DMS153 treated with DMSO at 0.1 percent for 48 hours (cell line): ENCODE measurements around the gene RNGTT.

ENCODE experiments used
- DNase-seq: peaks from one replicate; lab custom pipeline; 2025; ENCODE audit not compliant: unreplicated experiment; lab: John Stamatoyannopoulos, UW

Gene RNGTT

GRCh38 chr6:88669475-88669874 is 293.9 kb downstream of the RNGTT start:
- DNase-seq = no peak

DNA sequence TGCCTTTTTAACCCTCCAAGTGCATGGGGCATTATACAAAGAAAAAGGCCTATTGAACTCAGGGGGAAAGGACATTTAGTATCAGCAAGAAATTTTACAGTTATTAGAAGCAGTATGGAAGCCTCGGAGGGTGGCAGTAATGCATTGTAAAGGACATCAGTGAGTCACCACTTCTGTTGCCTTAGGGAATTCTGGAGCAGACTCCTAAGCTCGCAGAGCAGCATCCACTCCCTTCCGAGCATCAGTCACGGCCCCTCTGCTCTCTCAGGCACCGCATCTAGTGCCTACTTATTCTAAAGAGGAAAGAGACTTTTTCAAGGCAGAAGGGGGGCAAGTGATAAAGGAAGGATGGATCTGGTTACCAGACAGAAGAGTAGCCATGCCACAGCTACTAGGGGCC is 296.5 kb downstream of the RNGTT start:
- DNase-seq = no peak

DNA sequence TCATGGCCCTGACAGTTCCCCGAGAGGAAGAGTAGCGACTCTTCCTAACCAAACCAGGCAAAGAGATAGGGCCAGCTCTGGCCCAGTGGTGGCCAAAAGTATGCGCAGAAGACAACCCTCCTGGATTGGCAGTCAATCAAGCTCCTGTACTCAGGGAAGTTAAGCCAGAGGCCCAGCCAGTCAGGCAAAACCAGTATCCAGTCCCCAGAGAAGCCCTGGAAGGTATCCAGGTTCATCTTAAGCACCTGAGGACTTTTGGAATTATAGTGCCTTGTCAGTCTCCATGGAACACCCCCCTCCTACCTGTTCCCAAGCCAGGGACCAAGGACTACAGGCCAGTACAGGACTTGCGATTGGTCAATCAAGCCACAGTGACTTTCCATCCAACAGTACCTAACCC is 298.3 kb downstream of the RNGTT start:
- no peak for DNase-seq

DNA sequence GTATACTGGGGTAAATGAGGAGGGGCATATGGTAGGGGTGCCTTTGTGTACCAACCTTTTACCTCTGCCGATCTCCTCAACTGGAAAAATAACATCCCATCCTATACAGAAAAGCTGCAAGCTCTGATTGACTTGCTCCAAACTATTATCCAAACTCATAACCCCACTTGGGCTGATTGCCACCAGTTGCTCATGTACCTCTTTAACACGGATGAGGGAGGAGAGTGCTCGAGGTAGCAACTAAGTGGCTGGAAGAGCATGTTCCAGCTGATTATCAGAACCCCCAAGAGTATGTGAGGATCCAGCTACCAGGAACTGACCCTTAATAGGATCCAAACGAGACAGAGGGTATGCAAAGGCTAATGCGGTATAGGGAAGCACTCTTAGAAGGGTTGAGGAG is 299.6 kb downstream of the RNGTT start:
- no peak for DNase-seq

DNA sequence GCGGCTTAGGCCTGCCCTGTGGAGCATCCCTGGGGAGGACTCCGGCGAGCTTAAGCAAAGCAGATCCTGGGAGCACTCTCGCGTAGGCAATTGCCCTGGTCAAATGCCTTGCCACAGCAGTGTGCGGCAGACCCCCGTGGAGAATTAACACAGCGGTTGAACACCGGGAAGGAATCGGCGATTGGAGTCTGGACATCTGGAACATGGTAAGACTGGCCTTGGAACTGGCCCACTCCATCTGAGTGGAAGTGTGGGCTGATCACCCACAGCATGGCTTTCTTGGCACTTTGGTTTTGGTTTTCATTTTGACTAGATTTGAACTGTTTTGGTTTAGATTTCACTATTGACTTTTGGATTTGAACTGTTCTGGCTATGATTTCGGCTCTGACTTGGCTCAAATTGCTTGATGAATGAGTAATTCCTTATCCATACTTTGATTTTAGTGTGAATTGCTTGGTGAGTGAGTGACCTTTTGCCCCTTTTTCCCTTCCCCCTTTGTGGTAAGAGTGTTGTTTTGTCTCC is 300.7 kb downstream of the RNGTT start:
- DNase-seq = no peak

DNA sequence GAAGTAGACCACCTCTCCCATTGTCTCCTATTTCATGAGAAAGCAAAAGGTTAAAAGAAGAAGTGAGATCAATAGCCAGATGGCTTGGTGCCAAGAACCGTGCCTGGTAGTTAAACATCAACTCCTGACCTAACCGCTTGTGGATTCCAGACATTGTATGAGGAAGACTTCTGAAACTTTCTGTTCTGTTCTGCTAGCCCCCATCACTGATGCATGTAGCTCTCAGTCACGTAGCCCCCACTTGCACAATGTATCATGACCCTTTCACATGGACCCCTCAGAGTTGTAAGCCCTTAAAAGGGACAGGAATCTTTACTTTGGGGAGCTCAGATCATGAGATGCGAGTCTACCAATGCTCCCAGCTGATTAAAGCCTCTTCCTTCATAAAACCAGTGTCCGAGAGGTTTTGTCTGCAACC is 301.2 kb downstream of the RNGTT start:
- no peak for DNase-seq

DNA sequence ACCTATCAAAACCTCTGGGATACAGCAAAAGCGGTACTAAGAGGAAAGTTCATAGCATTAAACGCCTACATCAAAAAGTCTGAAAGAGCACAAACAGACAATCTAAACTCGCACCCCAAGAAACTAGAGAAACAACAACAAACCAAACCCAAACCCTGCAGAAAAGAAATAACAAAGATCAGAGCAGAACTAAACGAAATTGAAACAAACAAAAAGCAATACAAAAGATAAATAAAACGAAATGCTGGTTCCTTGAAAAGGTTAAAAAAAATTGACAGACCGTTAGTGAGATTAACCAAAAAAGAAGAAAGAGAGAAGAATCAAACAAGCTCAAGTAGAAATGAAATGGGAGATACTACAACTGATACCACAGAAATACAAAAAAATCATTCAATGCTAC is 302.3 kb downstream of the RNGTT start:
- no peak for DNase-seq

GRCh38 chr6:88655586-88655985 is 307.8 kb downstream of the RNGTT start:
- no peak for DNase-seq

GRCh38 chr6:88653936-88654335 is 309.5 kb downstream of the RNGTT start:
- no peak for DNase-seq

DNA sequence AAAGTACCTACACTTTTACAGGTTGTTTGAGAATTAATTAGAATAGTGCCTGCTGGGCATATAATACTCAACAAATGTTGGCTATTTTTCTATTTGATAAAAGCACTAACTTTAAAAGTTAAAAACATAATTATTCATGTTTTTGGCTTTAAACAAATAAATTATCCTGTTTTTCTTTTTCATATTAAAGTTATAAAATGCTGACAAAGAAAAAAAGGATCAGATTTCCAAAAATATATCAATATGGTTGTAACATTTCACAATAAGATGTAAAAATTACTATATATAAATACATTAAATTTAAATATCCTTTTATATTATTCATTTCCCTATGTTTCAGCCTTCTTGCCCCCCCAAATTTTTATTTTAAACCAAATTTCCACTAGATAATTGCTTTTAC is 312.0 kb downstream of the RNGTT start:
- no peak for DNase-seq

DNA sequence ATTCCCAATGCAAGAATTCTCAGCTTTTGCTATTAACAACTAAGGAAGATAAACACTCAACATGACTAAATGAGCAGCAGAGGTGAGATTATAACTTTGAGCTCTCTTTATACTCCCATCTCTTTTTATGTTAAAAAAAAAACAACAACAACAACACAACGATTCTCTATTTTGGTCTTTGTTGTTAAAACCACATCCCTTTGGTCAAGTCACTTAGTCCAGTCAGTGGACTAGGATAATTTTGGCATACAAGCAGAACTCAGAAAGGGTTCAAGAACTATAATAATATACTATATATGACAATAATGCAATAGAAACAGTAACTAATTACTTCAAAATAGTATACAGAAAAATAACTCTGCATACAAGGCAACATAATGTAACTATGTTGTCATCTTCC is 312.4 kb downstream of the RNGTT start:
- no peak for DNase-seq

- no peak for DNase-seq
Measured at GRCh38 chr6:88650029-88650619, 313.3 kb downstream of the RNGTT start.

- DNase-seq = no peak
Measured at GRCh38 chr6:88641178-88641903, 322.1 kb downstream of the RNGTT start.

DNA sequence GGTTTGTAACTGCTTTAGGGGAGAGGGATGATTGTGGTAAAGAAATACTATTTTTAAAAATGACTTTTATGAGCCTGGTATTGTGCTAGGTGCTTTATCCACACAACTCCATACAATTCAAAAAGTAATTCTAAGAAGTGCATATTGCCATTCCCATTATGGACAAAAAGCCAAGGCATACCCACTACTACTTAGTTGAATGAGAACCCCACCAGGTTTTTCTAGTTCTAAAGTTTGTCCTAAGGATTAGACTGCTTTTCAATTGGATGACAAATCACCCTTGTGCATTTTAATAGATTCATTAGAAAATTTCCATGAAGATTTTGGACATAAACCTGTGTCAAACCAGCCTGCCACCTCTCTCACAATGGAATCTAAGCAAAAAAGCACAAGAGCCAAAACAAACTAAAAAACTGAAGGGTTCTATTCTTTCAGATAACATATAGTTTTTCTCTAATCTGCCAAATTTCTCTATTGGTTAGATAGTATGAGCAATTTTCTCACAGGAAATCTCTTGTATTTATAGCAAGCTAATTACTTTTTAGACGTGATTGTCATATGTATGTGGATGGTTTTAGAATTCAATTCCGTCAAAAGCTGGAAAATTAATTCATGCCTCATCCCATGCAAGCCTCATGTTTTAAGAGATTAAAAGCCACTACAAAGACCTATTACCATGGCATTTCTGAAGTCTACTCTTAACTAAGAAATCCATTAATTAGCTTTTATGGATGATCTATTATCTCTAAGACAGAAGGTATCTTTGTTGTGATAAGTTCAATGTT is 325.5 kb downstream of the RNGTT start:
- DNase-seq = no peak

GRCh38 chr6:88636871-88637270 is 326.5 kb downstream of the RNGTT start:
- no peak for DNase-seq

GRCh38 chr6:88633782-88634181 is 329.6 kb downstream of the RNGTT start:
- no peak for DNase-seq

- no peak for DNase-seq
Measured at GRCh38 chr6:88631830-88632229, 331.6 kb downstream of the RNGTT start.

- no peak for DNase-seq
Measured at GRCh38 chr6:88629838-88630494, 333.5 kb downstream of the RNGTT start.

DNA sequence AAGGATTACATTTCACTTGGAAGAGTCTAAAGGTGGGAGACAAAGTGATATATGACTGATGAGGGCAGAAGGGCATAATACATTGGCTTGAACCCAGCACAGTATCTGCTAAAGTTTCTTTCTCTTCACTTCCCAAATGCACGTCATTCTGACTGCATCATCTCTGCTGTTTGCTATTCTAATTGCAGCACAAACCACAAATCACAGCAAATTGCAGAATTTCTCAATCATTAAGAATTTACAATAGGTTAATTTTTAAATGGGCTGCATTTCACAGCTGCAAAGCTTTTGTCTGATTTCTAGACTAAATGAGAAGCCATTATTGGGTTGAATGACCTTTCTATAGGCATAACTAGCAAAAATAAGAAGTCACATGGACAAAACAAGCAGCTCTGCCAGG is 337.0 kb downstream of the RNGTT start:
- no peak for DNase-seq

DNA sequence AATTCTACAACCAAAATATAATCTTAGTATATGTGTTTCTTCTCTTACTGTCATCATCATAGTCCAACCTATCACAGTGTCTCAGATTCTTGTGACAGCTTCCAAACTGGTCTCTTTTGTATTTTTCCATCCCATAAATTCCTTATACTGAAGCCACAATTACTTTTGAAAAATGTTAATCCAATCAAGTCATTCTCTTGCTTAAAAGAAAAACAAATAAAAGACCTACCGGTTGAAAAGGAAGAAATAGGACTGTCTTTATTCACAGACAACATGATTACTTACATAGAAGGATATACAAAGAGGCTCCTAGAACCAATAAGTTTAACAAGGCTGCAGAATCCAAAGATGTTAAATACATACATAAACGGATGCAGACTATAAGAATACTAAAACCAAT is 339.9 kb downstream of the RNGTT start:
- DNase-seq = no peak

GRCh38 chr6:88619951-88620350 is 343.5 kb downstream of the RNGTT start:
- no peak for DNase-seq
